Prostate gland (tissue), 2 donors: ENCODE results near the gene TOGARAM2.

Experiments
- POLR2A ChIP-seq: fragments of 450-650 bp; IDR thresholded peaks from one replicate; pipeline ENCODE4 v1.6.1; 2016; ENCODE audit warnings: antibody characterized with exemption, mild to moderate bottlenecking
- TF ChIP-seq, protein P1 (sequence below), 4 experiments: fragments of 200-600 bp in 2 of 4; fragments of 450-650 bp in 2 of 4; sonication (generic) in 2 of 4; IDR thresholded peaks; 1 replicate in 3 of 4; 2 replicates in 1 of 4; pipeline ENCODE4 v1.5.1; 2016 to 2019; ENCODE audit warnings: antibody characterized with exemption in 4 of 4, mild to moderate bottlenecking in 2 of 4, moderate library complexity in 2 of 4

- TF ChIP-seq, protein P1, sequence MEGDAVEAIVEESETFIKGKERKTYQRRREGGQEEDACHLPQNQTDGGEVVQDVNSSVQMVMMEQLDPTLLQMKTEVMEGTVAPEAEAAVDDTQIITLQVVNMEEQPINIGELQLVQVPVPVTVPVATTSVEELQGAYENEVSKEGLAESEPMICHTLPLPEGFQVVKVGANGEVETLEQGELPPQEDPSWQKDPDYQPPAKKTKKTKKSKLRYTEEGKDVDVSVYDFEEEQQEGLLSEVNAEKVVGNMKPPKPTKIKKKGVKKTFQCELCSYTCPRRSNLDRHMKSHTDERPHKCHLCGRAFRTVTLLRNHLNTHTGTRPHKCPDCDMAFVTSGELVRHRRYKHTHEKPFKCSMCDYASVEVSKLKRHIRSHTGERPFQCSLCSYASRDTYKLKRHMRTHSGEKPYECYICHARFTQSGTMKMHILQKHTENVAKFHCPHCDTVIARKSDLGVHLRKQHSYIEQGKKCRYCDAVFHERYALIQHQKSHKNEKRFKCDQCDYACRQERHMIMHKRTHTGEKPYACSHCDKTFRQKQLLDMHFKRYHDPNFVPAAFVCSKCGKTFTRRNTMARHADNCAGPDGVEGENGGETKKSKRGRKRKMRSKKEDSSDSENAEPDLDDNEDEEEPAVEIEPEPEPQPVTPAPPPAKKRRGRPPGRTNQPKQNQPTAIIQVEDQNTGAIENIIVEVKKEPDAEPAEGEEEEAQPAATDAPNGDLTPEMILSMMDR (IDR thresholded peaks at IDR 0.05) = no peak
- no peak for TF ChIP-seq POLR2A
These were observed 83.2 kb downstream of the TOGARAM2 start for GRCh38 chr2:29064346-29064715.
